ENCODE measurements around the gene TGFBR2.

- TF ChIP-seq CTCF (IDR thresholded peaks at IDR 0.05) (no peak), POLR2A (IDR thresholded peaks at IDR 0.05) (no peak)
These were observed 42.4 kb upstream of the TGFBR2 start for GRCh38 chr3:30563956-30564355.
